A549 (cell line): Measurements from ENCODE around the gene CNTNAP2. TPM values are rescaled to one million over a fixed set of nuclear protein-coding genes. Genes with fewer than 3 reads are reported as not detected.

Source experiments
- ATAC-seq, 2 experiments: fragments of 200-7000 bp in 1 of 2; fragments of >200 bp in 1 of 2; cut with Nextera tagmentation in 1 of 2; cut with Tn5 transposase in 1 of 2; 3 replicates each; pipeline versions ENCODE4 v1.8.0 to v1.9.1; 2018 to 2020; ENCODE audit warnings: mild to moderate bottlenecking in 1 of 2, moderate library complexity in 1 of 2
- CTCF ChIA-PET: fragments of 300-600 bp; sonication (Branson Sonifier 250); formaldehyde crosslinking; extraction: SDS; loops from one replicate; lab custom pipeline; 2021; ENCODE audit warnings: antibody characterized with exemption, inconsistent platforms; lab: Yijun Ruan, JAX
- POLR2A ChIA-PET: fragments of 350-600 bp; formaldehyde crosslinking; extraction: SDS; loops from one replicate; lab custom pipeline; 2021; ENCODE audit warnings: antibody characterized with exemption, inconsistent platforms; lab: Yijun Ruan, JAX
- DNase-seq, 2 experiments: peaks; one replicate each; pipeline versions ENCODE4 v3.0.0 to v3.0.0-alpha.2; 2011 to 2016; ENCODE audit warnings: low read depth in 1 of 2, low spot score in 1 of 2
- FAIRE-seq: peaks from 2 replicates; lab custom pipeline; 2011; peaks lifted over from hg19 to GRCh38; lab: Jason Lieb, UNC
- H3K27ac ChIP-seq, 2 experiments: fragments of >200 bp; sonication (Bioruptor Twin); formaldehyde crosslinking; 3 replicates each; pipeline ENCODE4 v1.5.1; 2016 to 2017
- H3K4me1 ChIP-seq: fragments of >200 bp; sonication (Bioruptor Twin); formaldehyde crosslinking; 3 replicates; pipeline ENCODE4 v1.6.1; 2016
- H3K4me2 ChIP-seq: fragments of >200 bp; sonication (Bioruptor Twin); formaldehyde crosslinking; 3 replicates; pipeline ENCODE4 v1.6.1; 2016
- H3K4me3 ChIP-seq: fragments of >200 bp; sonication (Bioruptor Twin); formaldehyde crosslinking; 3 replicates; pipeline ENCODE4 v1.5.1; 2016
- H3K9me3 ChIP-seq: fragments of >200 bp; sonication (Bioruptor Twin); formaldehyde crosslinking; 3 replicates; pipeline ENCODE4 v1.6.1; 2016
- BCL3 ChIP-seq: fragments of >200 bp; sonication (Bioruptor Twin); formaldehyde crosslinking; IDR thresholded peaks from 3 replicates; pipeline ENCODE4 v1.6.1; 2016
- BHLHE40 ChIP-seq: IDR thresholded peaks from 2 replicates; pipeline ENCODE4 v1.6.1; 2012; ENCODE audit warnings: low read depth, low read length, inconsistent platforms
- CBX2 ChIP-seq: fragments of 200-600 bp; sonication (generic); IDR thresholded peaks from 2 replicates; pipeline ENCODE4 v1.6.1; 2016; ENCODE audit warnings: low read depth, mild to moderate bottlenecking, borderline replicate concordance
- CEBPB ChIP-seq, 2 experiments: fragments of >200 bp in 1 of 2; sonication (Bioruptor Twin) in 1 of 2; formaldehyde crosslinking in 1 of 2; IDR thresholded peaks; 2 replicates each; pipeline ENCODE4 v1.6.1; 2012 to 2016
- CHD2 ChIP-seq: fragments of 150-350 bp; IDR thresholded peaks from 2 replicates; pipeline ENCODE4 v1.6.1; 2014; ENCODE audit warnings: low read length; ENCODE audit not compliant: partially characterized antibody
- ELK1 ChIP-seq: fragments of 150-350 bp; IDR thresholded peaks from 2 replicates; pipeline ENCODE4 v1.6.1; 2014; ENCODE audit warnings: low read depth, mild to moderate bottlenecking, low read length
- FOSB ChIP-seq: fragments of 250-450 bp; sonication (Bioruptor Pico); IDR thresholded peaks from 2 replicates; pipeline ENCODE4 v1.5.0; 2020; ENCODE audit warnings: mild to moderate bottlenecking, moderate library complexity
- FOXS1 ChIP-seq: fragments of 250-450 bp; sonication (Bioruptor Pico); IDR thresholded peaks from 2 replicates; pipeline ENCODE4 v1.5.0; 2020; ENCODE audit warnings: mild to moderate bottlenecking, moderate library complexity
- GATA3 ChIP-seq: IDR thresholded peaks from 2 replicates; pipeline ENCODE4 v1.6.1; 2012; ENCODE audit warnings: borderline replicate concordance
- HEYL ChIP-seq: fragments of 250-450 bp; sonication (Bioruptor Pico); IDR thresholded peaks from 2 replicates; pipeline ENCODE4 v1.8.0; 2021; ENCODE audit warnings: mild to moderate bottlenecking, moderate library complexity
- HMGXB4 ChIP-seq: fragments of 250-450 bp; sonication (Bioruptor Pico); IDR thresholded peaks from 2 replicates; pipeline ENCODE4 v1.5.0; 2021; ENCODE audit warnings: mild to moderate bottlenecking, moderate library complexity, borderline replicate concordance
- HOXB13 ChIP-seq: fragments of 250-450 bp; sonication (Bioruptor Pico); IDR thresholded peaks from 2 replicates; pipeline ENCODE4 v1.5.0; 2020; ENCODE audit warnings: low read depth, mild to moderate bottlenecking, moderate library complexity
- HOXB5 ChIP-seq: fragments of 250-450 bp; sonication (Bioruptor Pico); IDR thresholded peaks from 2 replicates; pipeline ENCODE4 v1.5.0; 2020; ENCODE audit warnings: mild to moderate bottlenecking, moderate library complexity
- JUN ChIP-seq, 2 experiments: fragments of >200 bp; sonication (Bioruptor Twin); formaldehyde crosslinking; IDR thresholded peaks; 2 replicates in 1 of 2; 3 replicates in 1 of 2; pipeline ENCODE4 v1.6.1; 2016 to 2017
- KDM5A ChIP-seq: fragments of 200-600 bp; sonication (generic); IDR thresholded peaks from 2 replicates; pipeline ENCODE4 v1.6.1; 2016; ENCODE audit warnings: antibody characterized with exemption, mild to moderate bottlenecking
- MAFK ChIP-seq: fragments of 450-650 bp; IDR thresholded peaks from 2 replicates; pipeline ENCODE4 v1.6.1; 2014; ENCODE audit not compliant: partially characterized antibody
- NFE2L2 ChIP-seq: fragments of 150-350 bp; conservative IDR thresholded peaks from 2 replicates; pipeline ENCODE4 v1.6.1; 2014; ENCODE audit warnings: low read length
- NPAS2 ChIP-seq: fragments of 250-450 bp; sonication (Bioruptor Pico); IDR thresholded peaks from 2 replicates; pipeline ENCODE4 v1.8.0; 2022; ENCODE audit warnings: mild to moderate bottlenecking, moderate library complexity, borderline replicate concordance
- POLR2A ChIP-seq: IDR thresholded peaks from 2 replicates; pipeline ENCODE4 v1.6.1; 2012; ENCODE audit warnings: mild to moderate bottlenecking, low read length
- RAD21 ChIP-seq, 2 experiments: fragments of >200 bp in 1 of 2; sonication (Bioruptor Twin) in 1 of 2; formaldehyde crosslinking in 1 of 2; IDR thresholded peaks in 1 of 2; conservative IDR thresholded peaks in 1 of 2; 2 replicates in 1 of 2; 3 replicates in 1 of 2; pipeline ENCODE4 v1.6.1; 2012 to 2018; ENCODE audit warnings: inconsistent platforms in 1 of 2
- REST ChIP-seq: fragments of 200-600 bp; sonication (generic); IDR thresholded peaks from 2 replicates; pipeline ENCODE4 v1.6.1; 2016; ENCODE audit warnings: antibody characterized with exemption, mild to moderate bottlenecking, moderate library complexity
- RFX5 ChIP-seq: fragments of 450-650 bp; IDR thresholded peaks from 2 replicates; pipeline ENCODE4 v1.7.1; 2014; ENCODE audit warnings: antibody characterized with exemption, mild to moderate bottlenecking, moderate library complexity
- ZC3H11A ChIP-seq: fragments of 450-650 bp; IDR thresholded peaks from 2 replicates; pipeline ENCODE4 v1.6.1; 2014; ENCODE audit warnings: antibody characterized with exemption, mild to moderate bottlenecking
- ZFP36 ChIP-seq: fragments of 450-650 bp; IDR thresholded peaks from 2 replicates; pipeline ENCODE4 v1.6.1; 2014; ENCODE audit warnings: borderline replicate concordance; ENCODE audit not compliant: partially characterized antibody
- ZNF302 ChIP-seq: fragments of 250-450 bp; sonication (Bioruptor Pico); IDR thresholded peaks from 2 replicates; pipeline ENCODE4 v1.9.0; 2021; ENCODE audit warnings: inconsistent platforms, mild to moderate bottlenecking, moderate library complexity
- WGBS: methylation state at CpG from one replicate; pipeline ENCODE4 v1.1.6; 2017; ENCODE audit errors: missing lambda C conversion rate; 5-methylcytosine and 5-hydroxymethylcytosine counted together
- polyA plus RNA-seq, 4 experiments: library from polyadenylated mRNA; depleted of rRNA in 3 of 4; stranded (reverse); fragments of >200 nt; fragmentation: RNase III in 1 of 4; extraction: RNeasy Plus Mini Kit Qiagen cat#74134 plus additional on column Dnase treatment in 1 of 4; gene quantifications; 2 replicates in 3 of 4; 3 replicates in 1 of 4; pipeline ENCODE4 v1.2.3, GENCODE V29; 2011 to 2017

Gene CNTNAP2
- polyA plus RNA-seq, 2 of the 4 experiments (the other 2 are of a cell fraction), result 0.05 to 0.13 TPM

GRCh38 chr7:146591976-146592375, 475.4 kb downstream of the CNTNAP2 start (continued):
- TF ChIP-seq REST (no peak), NPAS2 (CRISPR knock-in tag) (no peak), HMGXB4 (CRISPR knock-in tag) (no peak), ZNF302 (CRISPR knock-in tag) (no peak), HEYL (CRISPR knock-in tag) (no peak)
- TF ChIP-seq, all 56 proteins: peak for 0

GRCh38 chr7:146606628-146607027, 490.0 kb downstream of the CNTNAP2 start:
- Histone ChIP-seq H3K4me2 (no peak overlapping the region), H3K4me1 (no peaks in the 10 kb centered on the region), H3K9me3 (no peaks in the 10 kb centered on the region), H3K4me3 (no peak overlapping the region), H3K27ac (no peak overlapping the region)
- ChIA-PET POLR2A (no interaction called here), CTCF (no interaction called here)
- WGBS, result 15% methylated on average over 1 of the region's 1 CpG
- ATAC-seq (no peak), FAIRE-seq (no peak), DNase-seq (no peak)
- TF ChIP-seq MAFK (no peak), ZC3H11A (no peak), ELK1 (no peak), RFX5 (no peak), BCL3 (no peak), NFE2L2 (no peak), NPAS2 (CRISPR knock-in tag) (no peak), GATA3 (no peak), CBX2 (no peak), JUN (IDR thresholded peaks at IDR 0.05) (no peak)

- ChIA-PET POLR2A (no interaction called here), CTCF (no interaction called here)
- Histone ChIP-seq H3K9me3 (no peaks in the 10 kb centered on the region), H3K27ac (no peak overlapping the region), H3K4me2 (no peak overlapping the region), H3K4me3 (no peak overlapping the region), H3K4me1 (no peaks in the 10 kb centered on the region)
- FAIRE-seq, result no peak
- DNase-seq, result no peak
- 33% methylated on average over 5 of the region's 5 CpGs for WGBS
- ATAC-seq, result no peak
- TF ChIP-seq HMGXB4 (CRISPR knock-in tag) (no peak), CEBPB (IDR thresholded peaks at IDR 0.05) (no peak), BCL3 (no peak), HOXB5 (CRISPR knock-in tag) (no peak), CHD2 (no peak), FOSB (CRISPR knock-in tag) (no peak), KDM5A (no peak), BHLHE40 (no peak), RAD21 (conservative IDR thresholded peaks at IDR 0.05 in 1 of 2, IDR thresholded peaks at IDR 0.05 in 1 of 2) (no peak), NPAS2 (CRISPR knock-in tag) (no peak), ZFP36 (no peak), HOXB13 (no peak), POLR2A (no peak), NFE2L2 (no peak), FOXS1 (no peak)
Observed at GRCh38 chr7:146619641-146620040, 503.0 kb downstream of the CNTNAP2 start.
